Epithelial cell of esophagus (primary cell): ENCODE data around the gene LAMTOR5.
A peak's percentile ranks its signal among the peaks of the same experiment; 100 is the strongest.
"Not testable (repeated sequence)": the region's sequence is repeated elsewhere in the genome, so short reads cannot be mapped to it uniquely, and the experiment has no call there.

Experiments used
- DNase-seq: peaks from one replicate; pipeline ENCODE4 v3.0.0; 2010; ENCODE audit warnings: low read depth
- H3K4me3 ChIP-seq: 2 replicates; pipeline ENCODE4 v1.5.1; 2011; ENCODE audit warnings: mild to moderate bottlenecking, low read length, control low read depth
- CTCF ChIP-seq: IDR thresholded peaks from 2 replicates; pipeline ENCODE4 v1.5.1; 2011; ENCODE audit warnings: low read depth, mild to moderate bottlenecking, low read length, control low read depth, inconsistent platforms; ENCODE audit not compliant: insufficient read depth; ENCODE audit errors: missing control alignments

Gene LAMTOR5

GRCh38 chr1:110438893-110439292, 31.4 kb upstream of the LAMTOR5 start:
- no peak for TF ChIP-seq CTCF
- DNase-seq: no peak
- no peak overlapping the region for H3K4me3 ChIP-seq

GRCh38 chr1:110437645-110438299, 30.3 kb upstream of the LAMTOR5 start:
- not testable (repeated sequence) for H3K4me3 ChIP-seq, DNase-seq

GRCh38 chr1:110436635-110437034, 29.1 kb upstream of the LAMTOR5 start:
- TF ChIP-seq CTCF: no peak
- no peak for DNase-seq
- H3K4me3 ChIP-seq: no peak overlapping the region

GRCh38 chr1:110434946-110435345, 27.5 kb upstream of the LAMTOR5 start:
- no peak overlapping the region for H3K4me3 ChIP-seq
- no peak for DNase-seq
- no peak for TF ChIP-seq CTCF

- peak; percentile 39 for TF ChIP-seq CTCF
- no peak overlapping the region for H3K4me3 ChIP-seq
- peak; percentile 80 for DNase-seq
These were observed 26.3 kb upstream of the LAMTOR5 start for GRCh38 chr1:110433803-110434202.

- H3K4me3 ChIP-seq: no peak overlapping the region
- DNase-seq: no peak
- TF ChIP-seq CTCF: no peak
These were observed 25.7 kb upstream of the LAMTOR5 start for GRCh38 chr1:110433213-110433612.

- H3K4me3 ChIP-seq: no peak overlapping the region
- no peak for TF ChIP-seq CTCF
These were observed 23.4 kb upstream of the LAMTOR5 start for GRCh38 chr1:110430901-110431300.

More at GRCh38 chr1:110430901-110431300, 23.4 kb upstream of the LAMTOR5 start:
- DNase-seq: no peak
